Uterus (tissue), 2 donors: ENCODE data around the gene NOS1AP.

Experiments used
- CTCF ChIP-seq, 4 experiments: fragments of 200-600 bp in 2 of 4; fragments of 450-650 bp in 2 of 4; sonication (generic) in 2 of 4; IDR thresholded peaks; one replicate each; pipeline ENCODE4 v1.5.1; 2016 to 2019; ENCODE audit warnings: antibody characterized with exemption in 4 of 4, mild to moderate bottlenecking in 2 of 4, moderate library complexity in 1 of 4
- POLR2A ChIP-seq, 2 donors: fragments of 450-650 bp; IDR thresholded peaks; one replicate each; pipeline ENCODE4 v1.6.1; 2016; ENCODE audit warnings: antibody characterized with exemption in 2 of 2, mild to moderate bottlenecking in 1 of 2, moderate library complexity in 1 of 2

DNA sequence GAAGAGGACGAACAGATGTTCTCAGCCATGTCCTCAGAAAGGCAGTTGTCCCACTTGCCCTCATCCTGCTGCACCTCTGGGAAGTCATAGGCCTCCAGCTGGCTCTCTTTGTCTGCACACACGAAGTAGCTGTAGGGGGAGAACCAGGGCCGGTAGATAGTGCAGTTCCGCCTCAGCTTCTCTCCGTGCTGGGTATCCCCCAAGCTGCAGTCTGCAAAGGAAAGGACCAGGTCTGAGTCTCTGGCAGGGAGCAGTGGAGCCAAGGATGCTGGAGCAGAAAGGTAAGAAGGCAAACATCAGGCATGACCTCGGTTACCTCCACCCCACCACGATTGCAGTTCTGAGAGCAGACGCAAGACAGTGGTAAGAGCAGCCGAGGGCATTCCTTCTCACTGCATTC is 304.9 kb downstream of the NOS1AP start:
- no peak for TF ChIP-seq CTCF (IDR thresholded peaks at IDR 0.05)
- no peak for TF ChIP-seq POLR2A (IDR thresholded peaks at IDR 0.05)
